ENCODE data around the gene KRT86.
A peak's percentile ranks its signal among the peaks of the same experiment; 100 is the strongest.
"Not testable (repeated sequence)": the region's sequence is repeated elsewhere in the genome, so short reads cannot be mapped to it uniquely, and the experiment has no call there.

Gene KRT86

DNA sequence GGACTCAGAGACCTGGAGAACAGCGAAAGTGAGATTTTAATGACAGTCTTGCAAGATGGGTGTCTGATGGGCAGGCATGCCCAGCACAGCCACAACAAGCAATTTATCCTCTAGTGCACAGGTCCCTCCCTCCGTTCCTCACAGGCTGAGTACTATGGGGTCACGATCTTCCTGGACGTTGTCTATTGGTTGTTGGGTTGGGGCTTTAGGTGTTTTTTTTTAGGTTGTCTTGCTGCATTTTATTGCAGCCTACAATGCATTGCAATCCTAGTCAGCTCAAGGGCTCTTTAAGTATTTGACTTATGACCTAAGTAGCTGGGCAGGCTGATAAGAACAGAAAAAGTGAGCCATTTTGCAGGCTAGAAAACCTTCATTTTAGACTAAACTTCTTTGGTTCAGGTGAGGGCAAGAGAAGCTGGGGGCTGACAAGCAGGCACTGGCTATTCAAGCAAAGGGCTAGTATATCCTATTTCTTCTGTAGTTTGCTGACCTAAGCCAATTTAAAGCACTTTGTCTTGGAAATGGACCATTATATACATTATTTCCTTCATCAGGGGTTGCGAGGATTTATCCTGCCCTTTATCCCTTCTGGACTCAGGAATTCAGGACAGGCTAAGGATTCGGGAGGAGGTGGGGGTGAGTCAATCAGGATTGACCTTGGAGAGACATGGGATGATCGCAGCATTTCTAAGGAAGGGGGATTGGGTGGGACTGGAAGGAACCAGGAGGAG lies 35.4 kb upstream of the KRT86 start:
- DNase-seq (ENCODE audit: low read depth in 3 of 3, low spot score in 1 of 3) = no peak

DNA sequence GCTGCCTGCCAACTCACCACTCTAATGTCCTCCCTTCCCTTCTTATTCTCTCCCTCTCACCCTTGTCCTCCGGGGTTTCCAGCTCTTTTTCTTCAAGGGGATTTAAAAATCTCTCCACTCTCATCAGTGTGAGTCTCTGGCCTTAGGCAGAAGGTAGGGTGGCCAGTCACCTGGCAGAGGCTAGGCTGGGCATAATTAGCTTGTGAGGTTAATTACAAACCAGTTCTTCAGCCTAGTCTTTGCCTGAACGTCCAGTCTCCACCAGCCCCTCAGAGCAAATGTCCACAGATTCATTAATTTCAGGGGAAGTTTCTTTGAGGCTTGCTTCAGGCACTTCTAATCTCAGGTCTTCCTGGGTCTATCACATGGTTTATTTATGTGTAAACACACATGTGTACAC lies 34.7 kb upstream of the KRT86 start:
- no peak for DNase-seq (ENCODE audit: low read depth in 3 of 3, low spot score in 1 of 3)

DNA sequence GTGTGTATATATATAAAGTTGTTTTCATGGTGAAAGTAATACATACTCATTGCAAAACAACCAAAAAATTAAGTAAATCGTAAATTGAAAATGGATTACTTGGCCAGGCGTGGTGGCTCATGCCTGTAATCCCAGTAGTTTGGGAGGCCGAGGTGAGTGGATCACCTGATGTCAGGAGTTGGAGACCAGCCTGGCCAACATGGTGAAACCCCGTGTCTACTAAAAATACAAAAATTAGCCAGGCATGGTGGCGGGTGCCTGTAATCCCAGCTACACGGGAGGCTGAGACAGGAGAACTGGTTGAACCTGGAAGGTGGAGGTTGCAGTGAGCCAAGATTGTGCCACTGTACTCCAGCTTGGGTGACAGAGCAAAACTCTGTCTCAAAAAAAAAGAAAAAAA lies 34.2 kb upstream of the KRT86 start:
- not testable (repeated sequence) for DNase-seq (ENCODE audit: low read depth in 3 of 3, low spot score in 1 of 3)

DNA sequence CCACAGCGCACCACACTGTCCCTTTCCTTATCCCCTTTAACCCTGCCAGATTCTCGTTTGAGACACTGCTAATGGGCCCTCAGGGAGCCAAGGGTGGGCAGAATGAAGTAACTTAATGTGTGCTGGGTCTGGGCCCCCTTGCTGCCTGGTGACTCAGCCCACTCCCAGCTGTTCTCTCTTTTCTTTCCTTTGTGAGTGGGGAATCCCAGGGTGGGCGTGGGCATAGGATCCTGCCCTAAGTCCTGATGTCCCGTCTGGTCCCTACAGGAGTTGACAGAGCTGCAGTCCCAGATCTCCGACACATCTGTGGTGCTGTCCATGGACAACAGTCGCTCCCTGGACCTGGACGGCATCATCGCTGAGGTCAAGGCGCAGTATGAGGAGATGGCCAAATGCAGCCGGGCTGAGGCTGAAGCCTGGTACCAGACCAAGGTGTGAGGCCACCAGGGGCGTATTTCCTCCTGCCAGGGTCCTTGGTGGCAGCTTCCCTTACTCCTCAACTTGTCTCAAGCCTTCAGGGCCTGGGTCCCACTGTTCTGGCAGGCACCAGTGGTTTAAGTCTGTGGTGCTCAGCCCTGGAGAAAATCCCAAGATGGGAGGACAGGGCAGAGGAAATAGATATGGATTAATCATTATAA lies 33.1 kb upstream of the KRT86 start:
- no peak for DNase-seq (ENCODE audit: low read depth in 3 of 3, low spot score in 1 of 3)

DNA sequence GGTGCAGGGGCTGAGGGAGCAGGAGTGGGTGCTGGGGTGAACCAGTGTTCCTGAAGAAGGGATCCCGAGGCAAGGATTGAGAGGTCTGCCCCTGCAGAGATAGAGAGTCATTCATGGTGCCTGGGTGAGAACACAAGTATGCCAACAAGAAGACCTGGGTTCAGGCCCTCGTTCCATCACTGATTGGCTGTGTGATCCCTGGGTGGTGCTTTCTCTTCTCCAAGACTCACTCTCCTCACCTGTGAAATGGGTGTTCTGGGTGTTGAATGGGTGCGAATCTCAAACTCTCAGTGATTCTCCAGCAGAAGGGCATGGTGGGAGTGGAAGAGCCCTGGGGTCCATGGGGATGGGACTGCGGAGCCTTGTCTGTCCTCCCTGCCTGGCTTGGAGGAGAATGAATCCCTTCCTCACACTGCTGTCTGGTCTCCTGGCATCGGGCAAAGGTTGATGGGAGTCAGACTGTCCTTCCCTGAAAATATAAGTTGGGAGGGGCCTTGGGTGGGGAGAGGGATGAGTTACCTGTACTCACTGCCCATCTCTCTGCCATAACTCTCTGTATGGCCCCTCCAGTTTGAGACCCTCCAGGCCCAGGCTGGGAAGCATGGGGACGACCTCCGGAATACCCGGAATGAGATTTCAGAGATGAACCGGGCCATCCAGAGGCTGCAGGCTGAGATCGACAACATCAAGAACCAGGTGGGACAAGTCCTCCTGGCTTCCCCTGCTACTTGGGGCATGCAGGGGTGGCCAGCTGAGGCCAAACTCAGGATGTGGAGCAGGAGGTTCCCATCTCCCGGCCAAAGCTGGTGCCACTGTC lies 31.8 kb upstream of the KRT86 start:
- DNase-seq (ENCODE audit: low read depth in 3 of 3, low spot score in 1 of 3) = no peak

DNA sequence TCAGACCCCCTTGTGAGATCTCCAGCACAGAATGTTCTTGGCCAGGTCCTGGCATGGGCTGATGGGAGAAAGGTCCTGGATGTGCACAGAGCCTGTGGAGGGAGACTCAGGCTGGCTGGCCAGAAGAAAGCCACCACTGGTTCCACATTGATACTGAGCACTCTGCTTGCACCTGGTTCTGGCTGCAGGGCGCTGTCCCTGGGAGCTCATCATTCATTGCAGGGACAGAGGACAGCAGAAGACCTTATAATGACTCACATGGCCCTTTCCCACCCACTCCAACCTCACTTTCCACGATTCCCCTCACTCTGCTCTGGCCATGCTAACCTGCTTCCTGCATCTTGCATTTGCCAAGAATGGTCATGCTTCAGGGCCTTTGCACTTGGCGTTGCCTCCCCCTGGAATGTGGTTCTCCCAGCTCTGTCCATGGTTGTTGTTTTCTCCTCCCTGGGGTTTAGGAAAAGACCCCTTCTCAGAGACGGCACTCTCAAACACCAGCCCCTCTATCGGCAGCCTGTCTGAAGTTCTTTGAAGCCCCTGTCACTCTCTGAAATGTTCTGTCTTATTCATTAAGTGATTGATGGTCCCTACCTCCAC lies 31.1 kb upstream of the KRT86 start:
- DNase-seq (ENCODE audit: low read depth in 3 of 3, low spot score in 1 of 3) = no peak

DNA sequence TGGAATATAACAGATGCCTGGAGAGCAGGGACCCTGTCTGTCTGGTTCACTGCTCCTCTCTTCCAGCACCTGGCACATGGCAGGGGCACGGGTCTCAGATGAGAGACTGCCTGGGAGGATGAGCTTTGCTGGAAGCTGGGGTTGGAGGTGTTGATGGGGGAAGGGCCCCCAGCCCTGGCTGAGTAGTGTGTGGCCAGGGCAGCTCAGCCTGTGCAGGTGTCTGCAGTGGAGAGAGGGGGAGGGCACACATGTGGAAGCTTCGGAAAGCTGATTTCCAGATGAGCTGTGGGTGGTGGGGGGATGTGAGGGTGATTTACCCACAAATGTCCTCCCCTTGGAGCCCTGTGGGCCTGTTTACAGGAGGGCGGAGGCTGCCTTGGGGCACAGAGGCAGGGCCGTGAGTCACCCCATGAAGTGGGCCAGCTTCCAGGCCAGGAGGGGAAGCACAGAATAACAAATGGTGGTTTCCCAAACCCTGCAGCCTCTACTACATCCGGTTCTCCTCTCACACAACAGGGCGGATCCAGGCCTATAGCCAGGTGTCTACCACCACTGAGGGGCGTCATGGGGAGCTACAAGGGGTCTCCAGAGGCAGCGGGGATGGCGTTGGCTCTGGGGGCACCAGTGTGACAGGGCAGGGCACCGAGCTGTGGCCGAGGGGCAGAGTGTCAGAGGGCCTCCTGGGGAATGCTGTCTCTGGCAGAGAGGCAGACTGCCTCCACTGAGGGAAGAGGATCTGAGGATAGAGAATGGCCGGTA lies 30.4 kb upstream of the KRT86 start:
- peak; percentile 9 to 55 (median 46) for DNase-seq (ENCODE audit: low read depth in 3 of 3, low spot score in 1 of 3)

DNA sequence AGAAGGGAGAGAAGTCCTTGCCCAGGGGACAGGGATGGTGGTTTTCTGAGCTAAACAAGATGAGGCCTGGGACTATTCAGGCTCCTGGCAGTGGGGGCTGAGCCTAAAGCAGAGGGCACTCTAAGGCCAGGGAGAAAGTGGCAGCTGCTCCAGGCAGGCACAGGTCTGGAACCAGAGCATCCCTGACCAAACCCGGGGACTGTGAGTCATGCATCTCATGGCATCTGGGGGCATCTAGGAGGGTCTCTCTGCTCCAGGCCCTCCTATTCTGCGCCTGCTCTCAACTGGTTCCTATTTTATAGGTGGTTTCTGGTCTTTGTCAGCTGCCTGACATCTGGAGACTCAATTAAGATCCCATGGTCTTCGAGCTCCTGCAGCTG lies 29.8 kb upstream of the KRT86 start:
- DNase-seq (ENCODE audit: low read depth in 3 of 3, low spot score in 1 of 3) = no peak

DNA sequence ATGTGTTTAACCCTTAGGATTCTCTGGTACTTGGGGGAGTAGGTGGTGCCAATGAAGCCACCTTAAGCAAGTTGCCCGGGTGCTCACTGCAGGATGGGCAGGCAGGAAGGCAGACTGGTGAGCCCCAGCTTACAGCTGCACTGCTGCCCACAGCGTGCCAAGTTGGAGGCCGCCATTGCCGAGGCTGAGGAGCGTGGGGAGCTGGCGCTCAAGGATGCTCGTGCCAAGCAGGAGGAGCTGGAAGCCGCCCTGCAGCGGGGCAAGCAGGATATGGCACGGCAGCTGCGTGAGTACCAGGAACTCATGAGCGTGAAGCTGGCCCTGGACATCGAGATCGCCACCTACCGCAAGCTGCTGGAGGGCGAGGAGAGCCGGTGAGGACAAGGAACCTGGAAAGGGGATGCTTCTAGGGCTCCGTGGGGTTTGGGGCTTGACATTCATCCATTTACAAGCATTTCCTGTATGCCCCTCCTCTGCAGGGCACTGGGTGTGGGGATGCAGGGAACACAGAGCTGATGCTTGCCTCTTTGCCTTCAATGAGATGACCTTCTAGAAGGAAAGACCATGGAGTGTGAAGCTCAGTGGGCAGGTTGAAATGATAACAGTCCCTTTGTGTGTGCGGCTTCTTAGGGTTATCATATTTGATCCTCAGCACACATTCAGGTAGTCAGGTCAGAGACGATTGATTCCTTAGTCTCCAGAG lies 29.0 kb upstream of the KRT86 start:
- no peak for DNase-seq (ENCODE audit: low read depth in 3 of 3, low spot score in 1 of 3)

DNA sequence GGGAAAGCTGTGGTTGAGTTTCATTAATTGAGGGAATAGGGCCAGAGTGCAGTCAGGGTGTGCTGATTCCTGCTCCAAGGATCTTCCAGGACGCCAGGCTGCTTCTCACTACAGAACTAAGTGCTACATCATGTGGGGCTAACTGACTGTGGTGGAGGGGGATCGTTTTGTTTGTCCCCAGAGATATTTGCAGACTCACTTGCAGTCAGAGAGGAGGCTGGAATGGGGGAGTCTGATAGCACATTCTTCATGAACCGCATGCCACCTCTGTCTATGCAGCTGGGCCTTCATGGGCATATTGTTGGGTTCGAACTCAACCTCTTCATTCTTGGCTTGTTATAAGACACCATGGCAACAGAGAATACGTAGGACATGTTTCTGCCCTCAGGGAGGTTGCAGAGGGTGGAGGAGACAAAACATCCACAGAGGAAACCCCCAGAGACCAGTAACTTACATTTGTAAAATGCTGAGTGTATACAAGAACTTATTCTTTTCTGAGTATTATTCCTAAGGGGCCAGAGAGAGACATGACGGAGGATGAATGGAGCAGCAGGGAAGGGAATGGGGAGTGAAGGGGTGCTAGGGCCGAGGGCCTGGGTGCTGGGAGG lies 28.4 kb upstream of the KRT86 start:
- DNase-seq (ENCODE audit: low read depth in 3 of 3, low spot score in 1 of 3) = no peak

DNA sequence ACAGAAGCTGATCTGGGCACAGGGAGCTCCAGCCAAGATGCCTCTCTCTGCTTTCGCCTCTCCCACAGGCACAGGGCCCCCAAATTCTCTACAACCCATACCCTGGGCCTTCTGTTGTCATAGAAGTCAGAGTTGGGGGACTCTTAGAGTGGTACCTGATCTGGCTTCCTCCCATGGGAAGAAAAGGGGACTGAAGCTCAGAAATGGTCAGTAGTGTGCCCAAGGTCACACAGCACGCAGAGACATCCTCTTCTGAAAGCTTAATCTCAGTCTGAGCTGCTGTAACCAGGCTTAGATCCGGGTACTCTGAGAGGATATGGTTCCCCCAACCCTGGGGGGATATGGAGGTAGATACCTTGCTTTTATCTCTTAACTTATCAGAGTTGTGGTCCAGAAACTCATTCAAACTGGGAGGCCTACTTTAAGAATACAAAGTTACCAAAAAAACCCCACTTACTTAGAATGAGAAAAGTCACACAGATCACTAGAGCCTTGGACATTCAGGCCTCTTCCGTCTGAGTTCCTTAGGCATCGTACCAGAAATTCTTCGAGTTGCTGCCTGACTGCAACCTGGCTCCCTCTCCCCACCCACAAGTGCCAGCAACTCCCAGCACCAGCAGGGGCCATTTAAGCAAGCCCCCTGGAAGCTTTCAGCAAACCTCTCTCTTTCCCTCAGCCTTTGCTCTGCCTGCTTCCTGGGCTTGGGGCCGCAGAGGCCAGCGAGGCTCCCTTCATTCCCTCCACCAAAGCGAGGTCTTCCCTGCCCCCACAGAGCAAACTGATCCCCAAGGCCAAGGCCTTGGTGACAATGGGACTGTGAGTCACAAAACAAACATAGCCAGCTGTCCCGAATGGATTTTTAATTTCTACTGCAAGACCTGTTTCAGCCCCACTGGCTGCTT lies 27.5 kb upstream of the KRT86 start:
- DNase-seq (ENCODE audit: low read depth in 3 of 3, low spot score in 1 of 3) = no peak

DNA sequence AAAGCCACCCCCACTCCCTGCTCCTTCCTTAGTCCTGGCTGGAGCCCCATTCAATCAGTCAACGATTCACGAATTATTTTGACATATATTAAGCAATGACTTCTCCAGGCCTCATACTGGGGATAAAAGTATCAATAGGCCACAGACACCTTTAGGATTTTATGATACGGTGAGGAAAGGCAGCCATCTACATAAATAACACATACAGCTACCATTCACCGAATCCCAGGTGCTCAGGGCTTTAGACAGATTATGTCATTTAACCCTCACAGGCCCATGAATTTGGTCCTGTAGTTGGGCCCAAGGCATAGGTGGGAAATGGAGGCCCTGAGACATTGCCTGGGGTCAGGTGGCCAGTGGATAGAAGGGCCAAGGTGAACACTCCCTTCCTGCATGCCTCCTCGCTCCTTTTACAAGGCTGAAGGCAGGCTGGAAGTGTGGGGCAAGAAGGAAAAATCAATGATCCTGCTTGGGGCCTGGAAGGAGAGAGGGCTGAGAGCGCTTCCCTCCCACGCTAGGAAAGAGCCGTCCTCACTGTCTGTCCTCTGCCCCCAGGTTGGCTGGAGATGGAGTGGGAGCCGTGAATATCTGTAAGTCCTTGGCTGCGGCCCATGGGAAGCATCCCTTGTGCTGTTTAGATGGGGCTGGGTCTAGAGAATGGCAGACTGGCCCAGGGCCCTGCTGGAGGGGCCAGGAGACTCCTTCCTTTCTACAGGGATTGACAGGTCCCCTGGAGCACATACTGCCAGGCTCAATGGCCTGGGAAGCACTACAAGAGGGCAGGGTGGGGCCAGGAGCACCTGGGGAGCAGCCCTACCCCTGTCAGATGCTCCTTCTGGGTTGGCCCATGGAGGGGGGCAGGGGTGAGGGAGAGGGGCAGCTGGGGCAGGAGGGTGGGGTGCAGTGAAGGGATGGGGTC lies 26.6 kb upstream of the KRT86 start:
- no peak for DNase-seq (ENCODE audit: low read depth in 3 of 3, low spot score in 1 of 3)

DNA sequence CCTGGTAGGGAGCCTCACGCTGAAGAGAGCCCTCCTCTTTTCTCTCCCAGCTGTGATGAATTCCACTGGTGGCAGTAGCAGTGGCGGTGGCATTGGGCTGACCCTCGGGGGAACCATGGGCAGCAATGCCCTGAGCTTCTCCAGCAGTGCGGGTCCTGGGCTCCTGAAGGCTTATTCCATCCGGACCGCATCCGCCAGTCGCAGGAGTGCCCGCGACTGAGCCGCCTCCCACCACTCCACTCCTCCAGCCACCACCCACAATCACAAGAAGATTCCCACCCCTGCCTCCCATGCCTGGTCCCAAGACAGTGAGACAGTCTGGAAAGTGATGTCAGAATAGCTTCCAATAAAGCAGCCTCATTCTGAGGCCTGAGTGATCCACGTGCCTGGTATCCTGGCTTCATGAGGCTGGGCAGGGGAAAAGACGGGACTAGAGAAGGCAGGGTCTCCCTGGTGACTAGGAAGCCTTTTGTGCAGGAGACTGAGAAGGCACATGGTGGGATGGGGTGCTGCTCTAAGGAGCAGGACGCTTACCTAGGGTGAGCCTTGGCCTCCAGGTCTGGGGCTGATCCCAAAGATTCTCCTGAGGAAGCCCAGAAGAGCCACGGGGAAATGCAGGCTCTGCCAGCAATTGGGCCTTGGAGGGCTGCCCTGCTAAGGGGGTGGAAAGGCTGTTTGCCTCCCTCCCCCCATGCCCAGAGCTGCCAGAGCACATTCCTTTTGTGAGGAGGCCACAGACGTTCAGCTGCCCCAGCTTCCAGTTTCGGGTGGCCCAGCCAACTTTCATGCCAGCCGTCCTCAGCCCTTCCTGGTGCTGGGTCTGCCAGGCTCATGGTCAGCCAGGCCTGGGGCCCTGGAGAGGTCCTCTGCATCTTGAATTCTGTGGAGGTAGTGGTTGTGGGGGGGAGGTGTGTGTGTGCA lies 25.6 kb upstream of the KRT86 start:
- DNase-seq (ENCODE audit: low read depth in 3 of 3, low spot score in 1 of 3) = no peak

DNA sequence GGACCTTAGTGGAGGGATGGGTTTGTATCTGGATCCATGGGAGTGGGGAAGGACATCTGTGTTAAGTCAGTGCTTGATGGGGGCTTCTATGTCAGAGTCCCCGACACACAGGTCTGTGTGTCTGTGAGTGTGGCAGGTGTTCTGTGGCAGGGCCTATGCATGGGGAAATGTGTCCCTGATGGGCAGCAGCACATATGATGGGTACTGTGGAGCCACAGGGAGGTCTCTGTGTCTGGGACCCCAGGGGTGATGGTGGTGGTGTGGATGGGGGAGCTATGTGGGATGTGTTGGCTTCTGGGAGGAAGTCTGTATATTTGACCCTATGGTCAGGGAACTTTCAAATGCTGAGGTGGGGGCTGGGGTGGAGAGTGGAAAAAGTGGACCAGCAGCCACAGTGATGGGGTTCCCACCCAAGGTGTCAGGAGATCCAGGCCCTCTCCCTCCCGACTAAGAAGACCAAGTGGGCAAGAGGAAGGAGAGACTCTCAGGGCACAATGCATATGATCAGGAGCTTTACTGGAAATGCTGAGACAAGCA lies 24.9 kb upstream of the KRT86 start:
- no peak for DNase-seq (ENCODE audit: low read depth in 3 of 3, low spot score in 1 of 3)

DNA sequence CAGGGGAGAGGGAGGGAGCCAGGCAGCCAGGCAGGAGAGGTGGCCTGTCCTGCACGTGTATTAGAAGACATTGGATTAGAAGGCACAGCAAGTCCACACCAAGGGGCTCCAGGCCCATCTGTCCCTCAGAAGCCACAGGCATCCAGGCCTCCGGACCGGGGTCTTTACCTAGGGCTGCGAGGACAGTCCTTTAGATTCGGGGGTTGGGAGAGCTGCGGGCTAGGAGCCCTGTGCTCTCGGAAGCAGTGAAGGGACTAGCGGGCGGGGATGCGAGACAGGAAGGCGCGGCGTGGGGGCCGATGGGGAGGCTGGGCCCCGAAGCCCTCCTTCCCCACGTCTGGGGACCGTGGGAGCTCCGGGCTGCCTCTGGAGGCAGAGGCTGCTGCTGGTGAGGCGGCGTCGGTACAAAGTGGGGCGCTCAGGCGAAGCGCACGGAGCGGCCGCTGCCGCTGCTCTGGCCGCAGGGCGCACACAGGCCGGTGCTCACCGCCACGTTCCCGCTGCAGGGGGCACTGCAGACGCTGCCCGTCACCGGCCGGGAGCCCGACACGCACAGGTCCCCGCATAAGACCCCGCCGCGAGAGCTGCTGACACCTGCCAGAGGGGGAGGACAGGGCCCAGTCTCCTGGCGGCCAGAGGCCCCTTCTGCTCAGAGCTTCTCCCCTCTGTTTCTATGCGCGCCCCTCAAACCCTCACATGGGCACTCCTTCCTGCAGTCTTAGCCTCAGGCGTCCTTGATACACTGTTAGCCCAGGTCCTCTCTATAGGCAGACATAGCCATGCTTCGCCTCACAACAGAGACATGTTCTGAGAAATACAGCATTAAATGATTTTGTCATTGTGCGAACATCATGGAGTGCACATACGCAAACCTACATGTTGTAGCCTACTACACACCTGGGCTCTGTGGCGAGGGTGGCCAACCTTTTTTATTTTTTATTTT lies 24.1 kb upstream of the KRT86 start:
- DNase-seq (ENCODE audit: low read depth in 3 of 3, low spot score in 1 of 3) = no peak

Data from stimulated activated CD4-positive, alpha-beta T cell treated with anti-CD3 and anti-CD28 coated beads, TNF-alpha, amount 100 ng/mL, for 1 hour (primary cell).